Fibroblast of the aortic adventitia (primary cell): ENCODE results near the gene FAM20C. TPM values are rescaled to one million over a fixed set of nuclear protein-coding genes. Genes with fewer than 3 reads are reported as not detected.

Source experiments
- DNase-seq: peaks from one replicate; pipeline ENCODE4 v3.0.0-alpha.2; 2010; ENCODE audit warnings: low read depth
- H3K4me3 ChIP-seq: 2 replicates; pipeline ENCODE4 v1.5.1; 2011; ENCODE audit warnings: low read depth, mild to moderate bottlenecking, control low read depth, low read length, moderate library complexity
- CTCF ChIP-seq: IDR thresholded peaks from 2 replicates; pipeline ENCODE4 v1.5.1; 2011; ENCODE audit warnings: mild to moderate bottlenecking, low read length, control low read depth, inconsistent platforms; ENCODE audit not compliant: insufficient read depth
- total RNA-seq: library from RNA; depleted of rRNA; stranded (reverse); fragments of >200 nt; gene quantifications from 2 replicates; pipeline ENCODE4 v1.2.3, GENCODE V29; 2012; ENCODE audit warnings: low replicate concordance

FAM20C gene
- total RNA-seq, 1 donor, result 55.5 TPM

GRCh38 chr7:234051-234707 lies 41.8 kb downstream of the FAM20C start:
- no peak overlapping the region for H3K4me3 ChIP-seq
- no peak for TF ChIP-seq CTCF
- peak; percentile 33 for DNase-seq

GRCh38 chr7:234708-235553 lies 42.6 kb downstream of the FAM20C start:
- TF ChIP-seq CTCF, result no peak
- peak; percentile 49 for DNase-seq
- H3K4me3 ChIP-seq, result no peak overlapping the region

GRCh38 chr7:235576-236395 lies 43.4 kb downstream of the FAM20C start:
- no peak for DNase-seq
- no peak for TF ChIP-seq CTCF
- no peak overlapping the region for H3K4me3 ChIP-seq

GRCh38 chr7:236967-237366 lies 44.6 kb downstream of the FAM20C start:
- no peak for DNase-seq
- TF ChIP-seq CTCF, result no peak
- H3K4me3 ChIP-seq, result no peak overlapping the region

GRCh38 chr7:237385-237784 lies 45.0 kb downstream of the FAM20C start:
- TF ChIP-seq CTCF, result no peak
- no peak for DNase-seq
- H3K4me3 ChIP-seq, result no peak overlapping the region

GRCh38 chr7:240146-240676 lies 47.8 kb downstream of the FAM20C start:
- H3K4me3 ChIP-seq, result no peak overlapping the region
- no peak for TF ChIP-seq CTCF
- no peak for DNase-seq
